GM12873 (cell line): ENCODE results near the gene RNF43.

ENCODE experiments used
- CTCF ChIP-seq: IDR thresholded peaks from 2 replicates; pipeline ENCODE4 v1.5.1; 2012; ENCODE audit warnings: low read depth, mild to moderate bottlenecking, moderate library complexity, low read length, control low read depth; ENCODE audit not compliant: insufficient read depth; ENCODE audit errors: missing control alignments

RNF43 gene

GRCh38 chr17:58375256-58375655, 42.1 kb downstream of the RNF43 start:
- no peak for TF ChIP-seq CTCF

GRCh38 chr17:58373923-58374322, 43.4 kb downstream of the RNF43 start:
- TF ChIP-seq CTCF, result no peak

- TF ChIP-seq CTCF, result no peak
These were observed 44.3 kb downstream of the RNF43 start for GRCh38 chr17:58373003-58373402.

GRCh38 chr17:58371300-58371950, 45.9 kb downstream of the RNF43 start:
- no peak for TF ChIP-seq CTCF

- no peak for TF ChIP-seq CTCF
These were observed 46.6 kb downstream of the RNF43 start for GRCh38 chr17:58370716-58371115.

- no peak for TF ChIP-seq CTCF
These were observed 47.0 kb downstream of the RNF43 start for GRCh38 chr17:58370309-58370708.

- no peak for TF ChIP-seq CTCF
These were observed 47.9 kb downstream of the RNF43 start for GRCh38 chr17:58369214-58370031.
